MM.1S (cell line): ENCODE data around the gene SNRPA1.

Experiments used
- DNase-seq: peaks from one replicate; pipeline ENCODE4 v3.0.0-alpha.2; 2015
- H2AFZ ChIP-seq: fragments of 300-600 bp; sonication (generic); 2 replicates; pipeline ENCODE4 v1.6.0; 2016; ENCODE audit warnings: antibody characterized with exemption, low read length
- H3F3A ChIP-seq: fragments of 300-600 bp; sonication (generic); 2 replicates; pipeline ENCODE4 v1.6.1; 2016; ENCODE audit warnings: mild to moderate bottlenecking, antibody characterized with exemption, low read length, moderate library complexity, mixed read lengths; ENCODE audit not compliant: insufficient read depth
- H3K27ac ChIP-seq: fragments of 300-600 bp; sonication (generic); 2 replicates; pipeline ENCODE4 v1.5.1; 2016; ENCODE audit warnings: mild to moderate bottlenecking, low read length
- H3K27me3 ChIP-seq: fragments of 300-600 bp; sonication (generic); replicated peaks from 2 replicates; pipeline ENCODE4 v1.6.0; 2016; ENCODE audit warnings: low read length; ENCODE audit not compliant: insufficient read depth
- H3K36me3 ChIP-seq: fragments of 300-600 bp; sonication (generic); replicated peaks from 2 replicates; pipeline ENCODE4 v1.6.1; 2016; ENCODE audit warnings: mild to moderate bottlenecking, low read length, mixed read lengths; ENCODE audit not compliant: insufficient read depth
- H3K4me1 ChIP-seq: fragments of 300-600 bp; sonication (generic); 2 replicates; pipeline ENCODE4 v1.6.1; 2016; ENCODE audit warnings: low read length, mixed read lengths
- H3K4me2 ChIP-seq: fragments of 300-600 bp; sonication (generic); 2 replicates; pipeline ENCODE4 v1.6.0; 2016; ENCODE audit warnings: low read depth, low read length
- H3K4me3 ChIP-seq: fragments of 300-600 bp; sonication (generic); 2 replicates; pipeline ENCODE4 v1.5.1; 2016; ENCODE audit warnings: low read length, mixed read lengths
- H3K79me2 ChIP-seq: fragments of 300-600 bp; sonication (generic); 2 replicates; pipeline ENCODE4 v1.6.1; 2016; ENCODE audit warnings: mixed run types, low read length, mixed read lengths
- H3K9ac ChIP-seq: fragments of 300-600 bp; sonication (generic); 2 replicates; pipeline ENCODE4 v1.6.1; 2016; ENCODE audit warnings: low read length, mixed read lengths
- H3K9me2 ChIP-seq: fragments of 300-600 bp; sonication (generic); replicated peaks from 2 replicates; pipeline ENCODE4 v1.6.1; 2016; ENCODE audit warnings: mild to moderate bottlenecking, low read length, mixed read lengths; ENCODE audit not compliant: insufficient read depth
- H3K9me3 ChIP-seq: fragments of 300-600 bp; sonication (generic); replicated peaks from 2 replicates; pipeline ENCODE4 v1.6.1; 2016; ENCODE audit warnings: mild to moderate bottlenecking, low read length, mixed read lengths; ENCODE audit not compliant: insufficient read depth
- H4K20me1 ChIP-seq: fragments of 300-600 bp; sonication (generic); 2 replicates; pipeline ENCODE4 v1.6.1; 2016; ENCODE audit warnings: mild to moderate bottlenecking, low read length, moderate library complexity, mixed read lengths; ENCODE audit not compliant: insufficient read depth
- EZH2 ChIP-seq: fragments of 300-600 bp; sonication (generic); optimal IDR thresholded peaks from 2 replicates; pipeline ENCODE3; 2017; ENCODE audit warnings: low read depth, mild to moderate bottlenecking, antibody characterized with exemption, low read length, mixed read lengths
- EZH2phosphoT487 ChIP-seq: fragments of 300-600 bp; sonication (generic); IDR thresholded peaks from 2 replicates; pipeline ENCODE4 v1.6.1; 2018; ENCODE audit warnings: antibody characterized with exemption, low read length
- TF ChIP-seq, protein P1 (sequence below): fragments of 300-600 bp; sonication (generic); IDR thresholded peaks from 2 replicates; pipeline ENCODE4 v1.5.1; 2016; ENCODE audit warnings: antibody characterized with exemption, low read length, mixed read lengths

The SNRPA1 gene

GRCh38 chr15:101250873-101251829 is 43.9 kb downstream of the SNRPA1 start:
- peaks cover 62% of the 10 kb centered on the region for H3K79me2 ChIP-seq
- no peaks in the 10 kb centered on the region for H3K27me3 ChIP-seq
- H3K4me1 ChIP-seq = peaks cover 23% of the 10 kb centered on the region
- DNase-seq = peak; percentile 30
- H4K20me1 ChIP-seq = no peaks in the 10 kb centered on the region
- peak overlapping the region; percentile 95 for H3K4me2 ChIP-seq
- H2AFZ ChIP-seq = no peak overlapping the region
- no peaks in the 10 kb centered on the region for H3K9me2 ChIP-seq
- H3K36me3 ChIP-seq = peaks cover 11% of the 10 kb centered on the region; the same call in 1 of the 2 replicates
- H3F3A ChIP-seq = peaks cover 9% of the 10 kb centered on the region
- TF ChIP-seq, protein P1, sequence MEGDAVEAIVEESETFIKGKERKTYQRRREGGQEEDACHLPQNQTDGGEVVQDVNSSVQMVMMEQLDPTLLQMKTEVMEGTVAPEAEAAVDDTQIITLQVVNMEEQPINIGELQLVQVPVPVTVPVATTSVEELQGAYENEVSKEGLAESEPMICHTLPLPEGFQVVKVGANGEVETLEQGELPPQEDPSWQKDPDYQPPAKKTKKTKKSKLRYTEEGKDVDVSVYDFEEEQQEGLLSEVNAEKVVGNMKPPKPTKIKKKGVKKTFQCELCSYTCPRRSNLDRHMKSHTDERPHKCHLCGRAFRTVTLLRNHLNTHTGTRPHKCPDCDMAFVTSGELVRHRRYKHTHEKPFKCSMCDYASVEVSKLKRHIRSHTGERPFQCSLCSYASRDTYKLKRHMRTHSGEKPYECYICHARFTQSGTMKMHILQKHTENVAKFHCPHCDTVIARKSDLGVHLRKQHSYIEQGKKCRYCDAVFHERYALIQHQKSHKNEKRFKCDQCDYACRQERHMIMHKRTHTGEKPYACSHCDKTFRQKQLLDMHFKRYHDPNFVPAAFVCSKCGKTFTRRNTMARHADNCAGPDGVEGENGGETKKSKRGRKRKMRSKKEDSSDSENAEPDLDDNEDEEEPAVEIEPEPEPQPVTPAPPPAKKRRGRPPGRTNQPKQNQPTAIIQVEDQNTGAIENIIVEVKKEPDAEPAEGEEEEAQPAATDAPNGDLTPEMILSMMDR = no peak
- no peaks in the 10 kb centered on the region for H3K9me3 ChIP-seq
- peak overlapping the region; percentile 82 for H3K9ac ChIP-seq
- H3K4me3 ChIP-seq = peak overlapping the region; percentile 85
- H3K27ac ChIP-seq = peak overlapping the region; percentile 43; the same call in 1 of the 2 replicates

DNA sequence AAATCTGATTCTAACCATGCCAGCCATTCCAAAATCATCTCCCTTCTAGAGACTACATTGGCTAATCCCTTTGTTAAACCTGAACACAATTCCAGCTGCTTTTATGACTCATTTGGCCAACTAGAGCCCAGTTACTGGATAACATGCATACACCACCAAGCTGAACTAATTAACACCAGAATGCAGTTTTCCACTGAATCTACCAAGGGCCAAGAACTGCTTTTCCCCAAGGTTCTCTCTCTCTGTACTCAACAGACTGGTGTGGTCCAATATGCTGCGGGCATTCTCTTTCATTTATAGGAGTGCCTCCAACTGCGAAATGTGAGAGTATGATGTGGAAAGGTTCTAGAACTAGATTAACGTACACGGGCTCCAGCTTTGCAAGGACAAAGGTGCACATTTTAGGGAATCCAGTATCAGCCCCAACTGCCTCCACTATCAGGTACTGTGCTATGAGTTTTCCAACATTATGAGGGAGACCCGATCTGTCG is 44.7 kb downstream of the SNRPA1 start:
- Histone ChIP-seq H3F3A (peaks cover 12% of the 10 kb centered on the region), H2AFZ (no peak overlapping the region), H3K4me3 (peak overlapping the region; percentile 75), H4K20me1 (no peaks in the 10 kb centered on the region), H3K9ac (peak overlapping the region; percentile 82), H3K79me2 (peaks cover 70% of the 10 kb centered on the region), H3K4me2 (peak overlapping the region; percentile 95), H3K27ac (peak overlapping the region; percentile 43; the same call in 1 of the 2 replicates), H3K36me3 (peaks cover 11% of the 10 kb centered on the region; the same call in 1 of the 2 replicates), H3K4me1 (peaks cover 28% of the 10 kb centered on the region), H3K9me3 (no peaks in the 10 kb centered on the region), H3K9me2 (no peaks in the 10 kb centered on the region), H3K27me3 (no peaks in the 10 kb centered on the region)
- TF ChIP-seq EZH2phosphoT487 = no peak
- TF ChIP-seq, protein P1 = no peak
- no peak for TF ChIP-seq EZH2
- no peak for DNase-seq

DNA sequence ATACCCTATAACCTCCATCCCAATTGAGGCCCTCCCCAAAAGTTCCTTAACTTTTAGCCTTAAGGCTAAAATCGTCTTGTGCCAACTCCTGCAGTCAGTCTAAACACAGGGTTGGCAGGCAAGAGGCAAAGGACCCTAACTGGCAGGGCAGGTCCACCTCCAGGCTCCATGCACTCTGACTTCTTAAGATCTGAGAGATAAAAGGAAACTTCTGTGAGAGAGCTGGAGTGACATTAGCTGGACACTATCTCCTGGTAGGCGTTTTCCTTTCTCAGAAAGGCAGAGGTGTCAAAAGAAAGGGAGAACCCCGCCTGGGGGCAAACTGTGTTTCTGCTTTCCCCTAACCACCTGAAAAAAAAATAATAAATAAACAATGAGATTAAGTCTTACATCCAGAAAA is 46.8 kb downstream of the SNRPA1 start:
- H3F3A ChIP-seq = peaks cover 29% of the 10 kb centered on the region
- H3K9me2 ChIP-seq = no peaks in the 10 kb centered on the region
- no peaks in the 10 kb centered on the region for H4K20me1 ChIP-seq
- H3K4me1 ChIP-seq = peaks cover 46% of the 10 kb centered on the region
- no peak overlapping the region for H3K4me3 ChIP-seq
- H3K27ac ChIP-seq = no peak overlapping the region
- H2AFZ ChIP-seq = no peak overlapping the region
- DNase-seq = no peak
- TF ChIP-seq, protein P1 = no peak
- no peak for TF ChIP-seq EZH2phosphoT487
- peaks cover 89% of the 10 kb centered on the region for H3K79me2 ChIP-seq
- H3K9me3 ChIP-seq = no peaks in the 10 kb centered on the region
- H3K4me2 ChIP-seq = 0 out of 2 replicates have a peak overlapping the region, but pooled peaks have one; percentile 4
- peaks cover 11% of the 10 kb centered on the region for H3K36me3 ChIP-seq
- H3K9ac ChIP-seq = no peak overlapping the region
- H3K27me3 ChIP-seq = no peaks in the 10 kb centered on the region
